GM21619 (cell line): Measurements from ENCODE around the gene TEC.

Experiments
- ATAC-seq: cut with Tn5 transposase; IDR thresholded peaks from one replicate; pipeline ENCODE4 v1.9.1; 2021; ENCODE audit not compliant: unreplicated experiment

The TEC gene

DNA sequence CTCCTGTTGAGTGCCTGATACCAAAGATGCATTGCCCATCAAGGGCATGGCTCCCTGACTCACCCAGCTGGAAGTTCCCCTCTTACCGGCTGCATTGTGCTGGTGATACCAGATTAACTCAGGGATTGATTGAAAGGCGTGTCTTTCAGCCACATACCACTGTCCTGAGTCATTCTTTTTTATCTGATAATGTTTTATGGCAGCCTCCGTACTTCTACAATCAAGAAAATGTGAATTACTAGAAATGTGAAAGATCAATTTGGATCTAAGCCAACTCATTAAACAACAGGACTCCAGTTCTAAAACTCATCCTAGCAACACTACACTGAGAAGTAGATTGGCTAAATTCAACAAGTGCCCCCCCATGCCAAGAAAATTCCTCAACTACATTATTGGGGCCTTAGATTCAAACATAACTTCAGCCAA is 175.6 kb downstream of the TEC start:
- no peak for ATAC-seq

DNA sequence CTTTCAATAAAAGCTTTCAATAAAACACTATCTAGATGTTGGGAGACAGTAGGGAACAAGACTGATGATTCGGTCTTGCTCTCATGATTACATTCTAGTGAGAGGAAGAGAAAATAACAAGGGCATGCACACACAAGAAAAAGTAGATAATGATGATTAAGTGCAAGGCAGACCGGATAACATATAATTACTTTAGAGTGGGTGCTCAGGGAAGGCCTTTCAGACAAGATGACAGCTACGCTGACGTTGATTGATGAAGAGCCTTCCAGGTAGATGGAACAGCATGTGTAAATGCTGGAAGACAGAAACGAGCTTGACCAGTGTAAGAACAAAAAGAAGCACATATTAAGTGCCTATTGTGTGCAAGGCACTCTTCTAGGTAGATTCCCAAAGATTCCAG is 179.0 kb downstream of the TEC start:
- ATAC-seq, result no peak

DNA sequence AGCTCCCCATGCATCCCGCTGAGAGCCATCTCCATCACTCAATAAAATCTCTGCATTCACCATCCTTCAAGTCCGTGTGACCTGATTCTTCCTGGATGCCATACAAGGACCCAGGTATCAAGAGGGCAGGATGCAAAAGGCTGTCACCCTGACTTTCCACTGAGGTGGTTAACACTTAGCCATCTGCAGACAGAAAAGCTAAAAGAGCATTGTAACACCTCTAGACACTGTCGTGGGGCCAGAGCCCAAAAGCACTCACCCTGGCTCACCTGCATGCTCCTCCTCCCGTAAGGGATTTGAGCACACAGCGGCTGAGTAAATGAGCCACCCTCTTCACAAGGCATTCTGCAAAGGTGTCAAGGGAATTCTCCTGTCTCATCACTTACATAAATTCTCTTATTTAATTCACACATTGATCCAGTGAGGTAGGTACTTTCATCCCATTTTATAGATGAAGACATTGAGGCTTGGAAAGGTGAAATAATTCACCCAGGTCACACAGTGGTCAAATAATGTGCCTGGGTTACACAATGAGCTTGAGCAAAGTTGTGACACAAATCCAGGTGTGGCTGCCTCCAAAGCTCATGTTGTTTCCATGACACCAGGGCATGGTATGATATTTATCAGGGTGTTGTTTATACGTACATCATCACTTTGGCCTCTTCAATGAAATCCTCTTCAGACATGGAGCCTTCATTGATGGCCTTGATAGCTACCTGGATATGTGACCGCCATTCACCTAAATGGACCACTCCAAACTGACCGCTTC is 183.6 kb downstream of the TEC start:
- ATAC-seq, result no peak
